Nephron (organoid): ENCODE results near the gene WRNIP1.

Experiments used
- H3K27ac Mint-ChIP-seq, 3 experiments: 2 replicates each; pipeline ENCODE4 v1.8.0; 2020; ENCODE audit warnings: mixed read lengths in 3 of 3, mild to moderate bottlenecking in 2 of 3, moderate library complexity in 1 of 3
- H3K27me3 Mint-ChIP-seq: 2 replicates; pipeline ENCODE4 v1.8.0; 2021; ENCODE audit warnings: low read depth, mild to moderate bottlenecking, moderate library complexity, mixed read lengths
- H3K36me3 Mint-ChIP-seq: 2 replicates; pipeline ENCODE4 v1.8.0; 2020; ENCODE audit warnings: low read depth, mixed read lengths
- H3K4me1 Mint-ChIP-seq: 2 replicates; pipeline ENCODE4 v1.8.0; 2020; ENCODE audit warnings: mixed read lengths
- H3K4me3 Mint-ChIP-seq, 3 experiments: 2 replicates each; pipeline ENCODE4 v1.8.0; 2020; ENCODE audit warnings: mild to moderate bottlenecking in 3 of 3, mixed read lengths in 3 of 3, moderate library complexity in 2 of 3
- H3K9me3 Mint-ChIP-seq: 2 replicates; pipeline ENCODE4 v1.8.0; 2020; ENCODE audit warnings: mixed read lengths
- TF ChIP-seq, protein P1 (sequence below), 3 experiments: fragments of 200-600 bp; sonication (generic); IDR thresholded peaks; one replicate each; pipeline ENCODE4 v1.5.0; 2021; ENCODE audit warnings: antibody characterized with exemption in 3 of 3; ENCODE audit not compliant: unreplicated experiment in 3 of 3

WRNIP1 gene

DNA sequence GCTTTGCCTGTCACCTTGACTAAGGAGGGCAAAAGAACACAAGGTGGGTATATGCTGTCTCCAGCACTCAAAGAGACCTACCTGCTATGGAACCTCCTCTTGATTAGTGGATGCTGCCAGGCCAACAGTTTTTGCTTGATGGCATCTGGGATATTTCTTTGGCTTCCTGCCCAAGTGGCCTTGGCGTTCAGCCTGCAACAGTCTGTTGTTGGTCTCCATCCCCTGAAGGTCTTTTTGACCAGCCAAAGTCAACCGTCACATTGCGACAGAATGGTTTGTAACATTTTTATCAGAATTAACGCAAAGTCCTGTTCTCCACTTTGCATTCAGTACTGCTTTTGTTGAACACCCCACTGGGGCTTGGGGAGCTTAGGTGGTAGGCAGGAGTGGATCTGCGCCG lies 39.3 kb downstream of the WRNIP1 start:
- Mint-ChIP-seq H3K36me3 (no peaks in the 10 kb centered on the region), H3K27ac (no peak overlapping the region), H3K4me1 (peaks cover 23% of the 10 kb centered on the region), H3K4me3 (no peak overlapping the region), H3K27me3 (no peaks in the 10 kb centered on the region), H3K9me3 (no peaks in the 10 kb centered on the region)
- TF ChIP-seq, protein P1, sequence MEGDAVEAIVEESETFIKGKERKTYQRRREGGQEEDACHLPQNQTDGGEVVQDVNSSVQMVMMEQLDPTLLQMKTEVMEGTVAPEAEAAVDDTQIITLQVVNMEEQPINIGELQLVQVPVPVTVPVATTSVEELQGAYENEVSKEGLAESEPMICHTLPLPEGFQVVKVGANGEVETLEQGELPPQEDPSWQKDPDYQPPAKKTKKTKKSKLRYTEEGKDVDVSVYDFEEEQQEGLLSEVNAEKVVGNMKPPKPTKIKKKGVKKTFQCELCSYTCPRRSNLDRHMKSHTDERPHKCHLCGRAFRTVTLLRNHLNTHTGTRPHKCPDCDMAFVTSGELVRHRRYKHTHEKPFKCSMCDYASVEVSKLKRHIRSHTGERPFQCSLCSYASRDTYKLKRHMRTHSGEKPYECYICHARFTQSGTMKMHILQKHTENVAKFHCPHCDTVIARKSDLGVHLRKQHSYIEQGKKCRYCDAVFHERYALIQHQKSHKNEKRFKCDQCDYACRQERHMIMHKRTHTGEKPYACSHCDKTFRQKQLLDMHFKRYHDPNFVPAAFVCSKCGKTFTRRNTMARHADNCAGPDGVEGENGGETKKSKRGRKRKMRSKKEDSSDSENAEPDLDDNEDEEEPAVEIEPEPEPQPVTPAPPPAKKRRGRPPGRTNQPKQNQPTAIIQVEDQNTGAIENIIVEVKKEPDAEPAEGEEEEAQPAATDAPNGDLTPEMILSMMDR (IDR thresholded peaks at IDR 0.05; ENCODE audit: unreplicated experiment in 3 of 3), result no peak

- no peaks in the 10 kb centered on the region for H3K9me3 Mint-ChIP-seq
- TF ChIP-seq, protein P1 (IDR thresholded peaks at IDR 0.05; ENCODE audit: unreplicated experiment in 3 of 3), result no peak
These were observed 39.8 kb downstream of the WRNIP1 start for GRCh38 chr6:2805031-2805430.

DNA sequence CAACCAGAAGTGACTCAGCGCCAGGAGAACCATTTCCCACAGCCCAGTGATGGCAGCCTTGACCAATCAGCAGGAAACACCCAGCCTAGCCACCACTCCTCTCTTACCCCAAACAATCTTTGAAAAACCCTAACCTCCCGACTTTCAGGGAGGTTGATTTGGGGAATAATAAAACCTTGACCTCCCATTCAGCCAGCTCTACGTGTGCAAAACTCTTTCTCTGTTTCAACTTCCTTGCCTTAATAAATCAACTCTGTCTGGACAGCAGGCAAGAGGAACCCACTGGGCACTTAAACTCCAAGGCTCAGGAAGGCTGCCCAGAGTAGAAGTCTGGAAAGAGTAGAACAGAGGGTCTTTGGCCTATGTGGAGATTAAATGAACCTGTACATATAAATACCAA lies 41.5 kb downstream of the WRNIP1 start:
- H3K27me3 Mint-ChIP-seq, result no peaks in the 10 kb centered on the region
- TF ChIP-seq, protein P1 (IDR thresholded peaks at IDR 0.05; ENCODE audit: unreplicated experiment in 3 of 3), result no peak
- no peaks in the 10 kb centered on the region for H3K9me3 Mint-ChIP-seq
- H3K36me3 Mint-ChIP-seq, result no peaks in the 10 kb centered on the region
- peak overlapping the region in 1 of 3 experiments; percentile 7 for H3K27ac Mint-ChIP-seq
- no peak overlapping the region for H3K4me3 Mint-ChIP-seq
- peaks cover 23% of the 10 kb centered on the region for H3K4me1 Mint-ChIP-seq

More at GRCh38 chr6:2805031-2805430, 39.8 kb downstream of the WRNIP1 start:
- Mint-ChIP-seq H3K4me3 (no peak overlapping the region), H3K27me3 (no peaks in the 10 kb centered on the region), H3K36me3 (no peaks in the 10 kb centered on the region), H3K4me1 (peaks cover 23% of the 10 kb centered on the region), H3K27ac (no peak overlapping the region)

GRCh38 chr6:2807342-2808090 lies 42.3 kb downstream of the WRNIP1 start:
- Mint-ChIP-seq H3K4me1 (peaks cover 23% of the 10 kb centered on the region), H3K9me3 (no peaks in the 10 kb centered on the region), H3K27me3 (no peaks in the 10 kb centered on the region), H3K36me3 (peaks cover 6% of the 10 kb centered on the region), H3K27ac (no peak overlapping the region), H3K4me3 (no peak overlapping the region)
- TF ChIP-seq, protein P1 (IDR thresholded peaks at IDR 0.05; ENCODE audit: unreplicated experiment in 3 of 3), result no peak

DNA sequence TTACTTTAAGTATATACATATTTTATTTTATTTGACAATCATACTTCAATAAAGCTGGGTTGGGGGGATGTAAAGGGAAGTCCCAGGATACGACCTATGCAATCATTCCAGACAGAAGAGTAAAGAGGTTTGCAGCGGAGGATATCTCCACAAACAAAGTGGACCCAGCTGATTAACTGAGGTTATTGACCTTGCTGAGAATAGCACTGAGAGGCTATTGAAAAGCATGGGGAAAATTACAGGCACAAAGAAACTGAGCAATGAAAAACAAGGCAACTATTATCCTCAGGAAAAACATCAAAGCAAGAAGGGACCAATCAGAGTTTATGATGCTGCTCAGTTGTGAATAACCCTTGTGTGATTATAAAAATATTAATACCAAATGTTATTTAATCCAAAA lies 43.8 kb downstream of the WRNIP1 start:
- Mint-ChIP-seq H3K36me3 (peaks cover 9% of the 10 kb centered on the region), H3K27ac (no peak overlapping the region), H3K27me3 (no peaks in the 10 kb centered on the region), H3K4me3 (no peak overlapping the region), H3K9me3 (peaks cover 2% of the 10 kb centered on the region), H3K4me1 (peaks cover 23% of the 10 kb centered on the region)
- TF ChIP-seq, protein P1 (IDR thresholded peaks at IDR 0.05; ENCODE audit: unreplicated experiment in 3 of 3), result no peak

DNA sequence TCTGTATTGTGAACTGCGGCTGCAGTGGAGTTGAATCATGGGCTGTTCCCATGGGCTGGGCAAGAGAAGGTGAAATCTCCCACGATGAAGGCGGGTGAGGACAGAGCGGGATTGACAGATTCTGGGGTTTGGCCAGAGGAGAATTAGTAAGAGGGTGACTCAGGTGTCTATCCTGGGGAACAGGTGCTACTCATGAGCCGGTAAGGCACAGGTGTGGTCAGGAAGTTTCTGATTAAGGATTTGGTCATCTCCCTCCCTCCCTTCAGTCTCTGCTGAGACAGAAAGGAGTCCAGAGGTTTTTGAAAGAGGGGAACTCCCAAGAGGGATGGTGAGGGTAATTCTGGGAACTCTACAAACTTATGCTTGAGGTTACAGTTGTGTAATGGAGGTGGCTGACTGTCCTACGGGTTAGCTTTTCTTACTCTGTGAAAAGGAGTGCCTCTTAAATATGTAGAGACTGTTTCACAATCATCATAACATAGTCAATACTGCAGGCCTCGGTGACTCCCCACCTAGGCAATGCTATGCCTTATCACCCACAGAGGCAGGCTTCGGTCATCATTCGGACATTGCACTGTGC lies 45.0 kb downstream of the WRNIP1 start:
- no peaks in the 10 kb centered on the region for H3K27me3 Mint-ChIP-seq
- H3K27ac Mint-ChIP-seq, result no peak overlapping the region
- TF ChIP-seq, protein P1 (IDR thresholded peaks at IDR 0.05; ENCODE audit: unreplicated experiment in 3 of 3), result no peak
- peaks cover 2% of the 10 kb centered on the region for H3K9me3 Mint-ChIP-seq
- no peak overlapping the region for H3K4me3 Mint-ChIP-seq
- H3K36me3 Mint-ChIP-seq, result peaks cover 9% of the 10 kb centered on the region
- peaks cover 23% of the 10 kb centered on the region for H3K4me1 Mint-ChIP-seq
